Natural killer cell (primary cell): ENCODE measurements around the gene ZNF277. TPM values are rescaled to one million over a fixed set of nuclear protein-coding genes. Genes with fewer than 3 reads are reported as not detected.

Source experiments
- ATAC-seq, 3 donors: fragments of 150-1000 bp in 2 of 3; fragments of 200-7000 bp in 1 of 3; cut with Tn5 transposase; 1 replicate in 1 of 3; 2 replicates in 2 of 3; pipeline ENCODE4 v1.10.0; 2021; ENCODE audit warnings: mild to moderate bottlenecking in 2 of 3, moderate library complexity in 2 of 3
- DNase-seq, 2 donors: peaks; one replicate each; pipeline versions ENCODE4 v3.0.0 to v3.0.0-alpha.2; 2013 to 2021; ENCODE audit warnings: mixed read lengths in 1 of 2
- H3K27ac ChIP-seq: one replicate; pipeline ENCODE4 v1.5.1; 2013; ENCODE audit warnings: mild to moderate bottlenecking, low read length
- H3K27me3 ChIP-seq: one replicate; pipeline ENCODE4 v1.6.1; 2013; ENCODE audit warnings: low read length; ENCODE audit not compliant: control insufficient read depth, insufficient read depth
- H3K36me3 ChIP-seq: one replicate; pipeline ENCODE4 v1.6.1; 2013; ENCODE audit warnings: low read length; ENCODE audit not compliant: control insufficient read depth, insufficient read depth
- H3K4me1 ChIP-seq: one replicate; pipeline ENCODE4 v1.6.1; 2013; ENCODE audit warnings: low read length; ENCODE audit not compliant: control insufficient read depth, insufficient read depth
- H3K4me3 ChIP-seq: one replicate; pipeline ENCODE4 v1.5.1; 2013; ENCODE audit warnings: low read length
- H3K9me3 ChIP-seq: one replicate; pipeline ENCODE4 v1.6.1; 2013; ENCODE audit warnings: low read length; ENCODE audit not compliant: control insufficient read depth, insufficient read depth
- H3K27ac Mint-ChIP-seq, 2 donors: one replicate each; pipeline ENCODE4 v1.8.0; 2022; ENCODE audit warnings: mild to moderate bottlenecking in 2 of 2, mixed read lengths in 2 of 2, moderate library complexity in 1 of 2
- H3K27me3 Mint-ChIP-seq, 2 donors: one replicate each; pipeline ENCODE4 v1.8.0; 2022; ENCODE audit warnings: low read depth in 2 of 2, mixed read lengths in 2 of 2
- H3K36me3 Mint-ChIP-seq: one replicate; pipeline ENCODE4 v1.8.0; 2022; ENCODE audit warnings: mixed read lengths
- H3K4me1 Mint-ChIP-seq, 2 donors: one replicate each; pipeline ENCODE4 v1.8.0; 2022; ENCODE audit warnings: mixed read lengths in 2 of 2
- H3K4me3 Mint-ChIP-seq: one replicate; pipeline ENCODE4 v1.8.0; 2022; ENCODE audit warnings: mild to moderate bottlenecking, moderate library complexity, mixed read lengths
- H3K9me3 Mint-ChIP-seq, 2 donors: one replicate each; pipeline ENCODE4 v1.8.0; 2022; ENCODE audit warnings: mixed read lengths in 2 of 2
- CTCF ChIP-seq: fragments of 200-600 bp; IDR thresholded peaks from one replicate; pipeline ENCODE4 v1.8.0; 2022; ENCODE audit warnings: antibody characterized with exemption
- WGBS: methylation state at CpG from one replicate; pipeline ENCODE4 v1.1.7; 2013; ENCODE audit warnings: missing lambda C conversion rate; ENCODE audit not compliant: insufficient coverage; 5-methylcytosine and 5-hydroxymethylcytosine counted together
- intact Hi-C: fragments of 100-400 bp; cut with micrococcal nuclease; formaldehyde crosslinking; loops from one replicate; pipeline ENCODE4 v1.14.2; 2022
- total RNA-seq, 4 donors: library from RNA; stranded (reverse); fragments of 120-200 nt in 1 of 4; gene quantifications; one replicate each; pipeline versions ENCODE4 v1.2.3 to v1.2.4, GENCODE V29; 2013 to 2022

Gene ZNF277
- total RNA-seq, 3 donors from 2014 or later (not counting 1 experiment from before 2014, with no cell fraction given) = 13.0 to 20.8 (median 16.7) TPM

GRCh38 chr7:112223310-112223709, 16.8 kb downstream of the ZNF277 start:
- H3K9me3 ChIP-seq = no peaks in the 10 kb centered on the region
- intact Hi-C loops = no loop called here
- Mint-ChIP-seq H3K4me3 (no peak overlapping the region), H3K27ac (no peak overlapping the region), H3K27me3 (no peaks in the 10 kb centered on the region), H3K4me1 (peaks cover 49 to 57% of the 10 kb centered on the region in 2 donors), H3K36me3 (no peaks in the 10 kb centered on the region), H3K9me3 (no peaks in the 10 kb centered on the region)
- no peak for TF ChIP-seq CTCF
- WGBS = 98% methylated on average over 3 of the region's 3 CpGs
- DNase-seq (no peak), ATAC-seq (no peak)
- H3K4me3 ChIP-seq = no peak overlapping the region
- H3K27ac ChIP-seq = no peak overlapping the region
- H3K36me3 ChIP-seq = no peaks in the 10 kb centered on the region
- no peaks in the 10 kb centered on the region for H3K4me1 ChIP-seq
- no peaks in the 10 kb centered on the region for H3K27me3 ChIP-seq

- ATAC-seq (no peak), DNase-seq (no peak)
- Mint-ChIP-seq H3K4me1 (peaks cover 47 to 56% of the 10 kb centered on the region in 2 donors), H3K9me3 (no peaks in the 10 kb centered on the region), H3K36me3 (no peaks in the 10 kb centered on the region), H3K4me3 (no peak overlapping the region), H3K27me3 (no peaks in the 10 kb centered on the region), H3K27ac (no peak overlapping the region)
- WGBS = 100% methylated on average over 2 of the region's 2 CpGs
- H3K4me1 ChIP-seq = no peaks in the 10 kb centered on the region
- H3K9me3 ChIP-seq = no peaks in the 10 kb centered on the region
- H3K36me3 ChIP-seq = no peaks in the 10 kb centered on the region
- TF ChIP-seq CTCF = no peak
- no peaks in the 10 kb centered on the region for H3K27me3 ChIP-seq
- intact Hi-C loops = no loop called here
- no peak overlapping the region for H3K27ac ChIP-seq
- no peak overlapping the region for H3K4me3 ChIP-seq
Measured at GRCh38 chr7:112224186-112224585, 17.7 kb downstream of the ZNF277 start.

GRCh38 chr7:112225006-112225405, 18.5 kb downstream of the ZNF277 start:
- Histone ChIP-seq H3K4me3 (no peak overlapping the region), H3K36me3 (no peaks in the 10 kb centered on the region), H3K27ac (no peak overlapping the region), H3K9me3 (no peaks in the 10 kb centered on the region), H3K4me1 (no peaks in the 10 kb centered on the region), H3K27me3 (no peaks in the 10 kb centered on the region)
- no peak overlapping the region for H3K27ac Mint-ChIP-seq
- no peaks in the 10 kb centered on the region for H3K36me3 Mint-ChIP-seq
- DNase-seq (no peak), ATAC-seq (no peak)
- no peaks in the 10 kb centered on the region for H3K27me3 Mint-ChIP-seq
- intact Hi-C loops = no loop called here
- H3K9me3 Mint-ChIP-seq = no peaks in the 10 kb centered on the region
- H3K4me1 Mint-ChIP-seq = peaks cover 50 to 63% of the 10 kb centered on the region in 2 donors
- no peak for TF ChIP-seq CTCF
- H3K4me3 Mint-ChIP-seq = no peak overlapping the region

GRCh38 chr7:112226701-112227276, 20.3 kb downstream of the ZNF277 start:
- ATAC-seq (no peak), DNase-seq (no peak)
- Mint-ChIP-seq H3K36me3 (no peaks in the 10 kb centered on the region), H3K4me3 (no peak overlapping the region), H3K9me3 (no peaks in the 10 kb centered on the region), H3K4me1 (peaks cover 58 to 73% of the 10 kb centered on the region in 2 donors), H3K27ac (no peak overlapping the region), H3K27me3 (no peaks in the 10 kb centered on the region)
- H3K27me3 ChIP-seq = no peaks in the 10 kb centered on the region
- 100% methylated on average over 2 of the region's 4 CpGs for WGBS
- no peaks in the 10 kb centered on the region for H3K36me3 ChIP-seq
- H3K27ac ChIP-seq = no peak overlapping the region
- H3K9me3 ChIP-seq = no peaks in the 10 kb centered on the region
- intact Hi-C loops = no loop called here
- TF ChIP-seq CTCF = no peak
- no peak overlapping the region for H3K4me3 ChIP-seq
- H3K4me1 ChIP-seq = no peaks in the 10 kb centered on the region
